HG02678 (cell line): ENCODE results near the gene RXRA.

ENCODE experiments used
- ATAC-seq: cut with Tn5 transposase; IDR thresholded peaks from one replicate; pipeline ENCODE4 v1.9.1; 2021; ENCODE audit warnings: mild to moderate bottlenecking, moderate library complexity; ENCODE audit not compliant: unreplicated experiment

The RXRA gene

GRCh38 chr9:134483361-134484184 lies 157.3 kb downstream of the RXRA start:
- ATAC-seq = no peak

GRCh38 chr9:134484479-134484878 lies 158.2 kb downstream of the RXRA start:
- no peak for ATAC-seq

GRCh38 chr9:134485653-134486052 lies 159.4 kb downstream of the RXRA start:
- ATAC-seq = no peak

GRCh38 chr9:134486143-134486591 lies 159.9 kb downstream of the RXRA start:
- no peak for ATAC-seq

- no peak for ATAC-seq
These were observed 160.3 kb downstream of the RXRA start for GRCh38 chr9:134486596-134486995.
